Small intestine (tissue), 16 donors: Measurements from ENCODE around the gene MYL5. TPM values are rescaled to one million over a fixed set of nuclear protein-coding genes. Genes with fewer than 3 reads are reported as not detected.

ENCODE experiments used
- DNase-seq, 2 donors: peaks; one replicate each; pipeline versions ENCODE4 v3.0.0 to v3.0.0-alpha.2; 2013
- FAIRE-seq: peaks from 2 replicates; lab custom pipeline; 2012; peaks lifted over from hg19 to GRCh38; lab: Jason Lieb, UNC
- H3K27ac ChIP-seq, 3 donors: one replicate each; pipeline ENCODE4 v1.5.1; 2013; ENCODE audit warnings: low read length in 2 of 3, mild to moderate bottlenecking in 2 of 3, control low read depth in 1 of 3, inconsistent platforms in 1 of 3, low read depth in 1 of 3, moderate library complexity in 1 of 3
- H3K27me3 ChIP-seq, 3 donors: one replicate each; pipeline ENCODE4 v1.6.1; 2013; ENCODE audit warnings: low read length in 3 of 3, inconsistent platforms in 1 of 3; ENCODE audit not compliant: control insufficient read depth in 3 of 3, insufficient read depth in 3 of 3
- H3K36me3 ChIP-seq, 3 donors: one replicate each; pipeline ENCODE4 v1.6.1; 2013; ENCODE audit warnings: low read length in 3 of 3, inconsistent platforms in 1 of 3, low read depth in 1 of 3, mild to moderate bottlenecking in 1 of 3, moderate library complexity in 1 of 3; ENCODE audit not compliant: control insufficient read depth in 3 of 3, insufficient read depth in 2 of 3
- H3K4me1 ChIP-seq, 3 donors: one replicate each; pipeline ENCODE4 v1.6.1; 2013; ENCODE audit warnings: low read length in 2 of 3, inconsistent platforms in 1 of 3, low read depth in 1 of 3, mild to moderate bottlenecking in 1 of 3, moderate library complexity in 1 of 3; ENCODE audit not compliant: control insufficient read depth in 3 of 3, insufficient read depth in 2 of 3
- H3K4me3 ChIP-seq, 3 donors: one replicate each; pipeline ENCODE4 v1.5.1; 2013; ENCODE audit warnings: low read length in 3 of 3, control low read depth in 1 of 3, inconsistent platforms in 1 of 3, low read depth in 1 of 3, mild to moderate bottlenecking in 1 of 3, moderate library complexity in 1 of 3
- H3K9me3 ChIP-seq, 2 donors: one replicate each; pipeline ENCODE4 v1.6.1; 2013; ENCODE audit warnings: low read depth in 1 of 2, low read length in 1 of 2; ENCODE audit not compliant: control insufficient read depth in 2 of 2, insufficient read depth in 1 of 2
- WGBS, 3 donors: extraction: QIAGEN DNeasy Blood & Tissue Kit; methylation state at CpG; one replicate each; pipeline ENCODE4 v1.1.7; 2013; 5-methylcytosine and 5-hydroxymethylcytosine counted together
- long read RNA-seq, 10 donors: transcript quantifications; one replicate each; lab custom pipeline, GENCODE V29; 2026
- polyA plus RNA-seq, 4 donors: library from polyadenylated mRNA; stranded (reverse) in 3 of 4; unstranded in 1 of 4; fragments of 200-250 nt in 3 of 4; fragments of 120-200 nt in 1 of 4; gene quantifications; one replicate each; pipeline versions ENCODE4 v1.2.1 to v1.2.3, GENCODE V29; 2013
- donor health status: healthy with polysubstance abuse.
- donor health status: control.
- donor health status: control.
- donor health status: Bipolar disorder and iron deficiency.
- donor health status: healthy.

MYL5 gene, protein sequence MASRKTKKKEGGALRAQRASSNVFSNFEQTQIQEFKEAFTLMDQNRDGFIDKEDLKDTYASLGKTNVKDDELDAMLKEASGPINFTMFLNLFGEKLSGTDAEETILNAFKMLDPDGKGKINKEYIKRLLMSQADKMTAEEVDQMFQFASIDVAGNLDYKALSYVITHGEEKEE
- polyA plus RNA-seq: 100 to 1,000 TPM in 2 of 4 donors, 10 to 100 TPM in 2; 36.1 to 316 (median 159) TPM
- long read RNA-seq, donor 1: 0 reads
- long read RNA-seq, donor 2: 0 reads
- long read RNA-seq, donor 3, partial matches to known transcripts: 0 of 2 reads
- long read RNA-seq, donor 3, other reads (novel, unspliced or antisense): 0 of 2 reads
- long read RNA-seq, donor 4: 0 reads
- long read RNA-seq, donor 5, transcript MYL5-201 (7 exons, 666 nt): major isoform, 7 of 10 reads
- long read RNA-seq, donor 5, partial matches to known transcripts: 0 of 10 reads
- long read RNA-seq, donor 5, other reads (novel, unspliced or antisense): 0 of 10 reads
- long read RNA-seq, donor 6, partial matches to known transcripts: 0 of 6 reads
- long read RNA-seq, donor 6, other reads (novel, unspliced or antisense): 5 of 6 reads
- long read RNA-seq, donor 7: 0 reads
- long read RNA-seq, donor 8, transcript MYL5-201 (7 exons, 666 nt): major isoform, 12 of 12 reads
- long read RNA-seq, donor 8, partial matches to known transcripts: 0 of 12 reads
- long read RNA-seq, donor 8, other reads (novel, unspliced or antisense): 0 of 12 reads
- long read RNA-seq, donor 9, partial matches to known transcripts: 0 of 1 reads
- long read RNA-seq, donor 9, other reads (novel, unspliced or antisense): 0 of 1 reads
- long read RNA-seq, donor 10: 0 reads

DNA sequence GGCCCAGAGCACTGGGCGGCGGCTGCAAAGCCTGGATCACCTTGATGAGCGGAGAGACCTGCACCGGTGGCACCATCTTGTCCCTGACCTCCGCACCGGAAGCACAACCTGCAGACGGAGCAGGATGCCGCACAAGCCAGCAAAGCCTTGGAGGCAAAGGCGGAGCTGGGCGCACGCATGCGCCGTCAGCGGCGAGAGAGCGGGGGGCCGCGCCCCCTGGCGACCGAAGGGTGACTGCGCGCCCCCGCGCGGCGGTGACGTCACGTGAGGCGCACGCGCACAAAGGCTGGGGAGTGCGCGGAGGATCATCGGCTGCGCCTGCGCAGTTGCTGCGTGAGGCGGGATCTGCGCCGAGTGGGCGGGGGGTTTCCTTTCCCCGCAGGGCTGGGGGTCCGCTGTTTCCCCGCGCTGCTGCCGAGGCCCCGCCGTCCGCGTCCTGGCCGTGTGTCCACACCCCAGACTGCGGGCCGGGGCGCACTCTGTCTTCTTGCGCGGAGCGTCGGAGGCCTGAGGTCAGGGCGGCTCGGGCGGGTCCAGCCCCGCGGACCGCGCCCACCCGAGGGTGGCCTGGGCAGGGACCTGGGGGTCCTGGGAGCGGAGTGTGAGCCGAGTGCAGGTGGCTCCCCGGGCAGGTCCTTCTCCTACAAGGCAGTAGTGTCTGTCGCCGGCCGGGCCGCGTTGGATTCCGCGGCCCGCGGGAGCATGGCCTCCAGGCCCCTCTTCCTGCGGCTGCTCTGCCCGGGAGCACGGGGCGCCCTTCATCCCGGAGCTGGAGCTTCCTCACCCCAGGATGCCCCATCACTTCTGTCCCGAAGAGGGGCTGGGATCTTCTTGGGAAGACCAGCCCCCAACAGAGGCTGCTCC lies at the start of gene MYL5, which contains the start of gene ATP5ME:
Gene MYL5, plus strand, starts transcription at position 371 of the 864 bp plus-strand sequence. CDS start 3,485 bp downstream, outside the sequence.
Gene ATP5ME, minus strand, starts transcription at position 105 of the 864 bp plus-strand sequence. Its CDS starts 29 bp downstream, at position 76.
- Histone ChIP-seq H3K4me3 (peak within 1 kb of the TSS; percentile 71 to 83 (median 79)), H3K27me3 (no peaks in the 10 kb centered on the region), H3K36me3 (peaks cover 6 to 40% (median 9%) of the 10 kb centered on the region in 3 donors), H3K27ac (peak within 1 kb of the TSS; percentile 82 to 90 (median 89)), H3K9me3 (no peaks in the 10 kb centered on the region), H3K4me1 (peaks cover 2 to 28% (median 3%) of the 10 kb centered on the region in 3 donors)
- no peak for FAIRE-seq
- peak; percentile 97 to 99 for DNase-seq
- 0 to 1% (median 0%) methylated on average over 44 to 84 of the region's 84 CpGs for WGBS, 3 donors

DNA sequence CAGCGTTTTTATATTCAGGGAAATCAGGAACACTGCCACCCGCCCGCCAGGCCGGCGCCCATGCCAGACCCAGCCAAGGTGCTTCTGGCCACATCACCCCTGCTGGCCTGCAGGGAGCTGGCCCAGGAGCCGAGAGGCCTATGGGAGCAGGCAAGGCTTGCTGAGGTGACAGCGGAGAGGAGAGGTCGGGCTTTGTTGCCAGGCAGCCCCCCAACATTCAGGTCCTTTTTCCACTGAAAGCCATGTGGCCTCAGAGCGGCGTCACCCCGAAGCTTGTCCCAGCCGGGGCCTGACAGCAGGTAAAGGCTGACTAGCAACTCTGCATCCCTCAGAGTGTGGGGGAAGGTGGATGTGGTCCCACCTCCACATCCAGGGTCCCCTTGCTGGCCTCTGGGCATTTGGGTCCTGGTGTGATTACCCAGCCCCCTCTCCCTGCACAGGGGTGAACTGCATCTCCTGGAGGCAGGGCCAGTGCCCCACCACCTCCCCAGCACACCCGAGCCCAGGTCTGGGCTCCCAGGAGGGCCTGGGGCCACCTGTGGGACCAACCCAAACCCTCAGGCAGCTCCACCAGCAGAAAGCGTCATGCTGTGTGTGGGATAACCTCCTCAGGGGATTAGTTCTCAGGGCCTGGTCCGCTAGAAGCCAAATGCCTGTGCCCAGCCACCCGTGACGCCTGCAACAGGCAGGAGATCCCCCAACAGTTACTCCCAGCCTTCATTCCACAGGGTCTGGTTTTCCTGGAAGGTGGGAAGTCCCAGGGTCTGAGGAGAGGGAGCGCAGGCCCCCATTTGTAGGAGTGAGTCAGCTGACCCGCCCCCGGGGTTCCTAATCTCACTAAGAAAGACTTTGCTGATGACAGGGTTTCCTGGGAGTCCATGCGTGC lies 49.4 kb upstream of the MYL5 start, which contains the start of gene PDE6B:
Gene PDE6B, plus strand, starts transcription at position 869 of the 886 bp plus-strand sequence. CDS start 54 bp downstream, outside the sequence.
- H3K4me1 ChIP-seq: no peaks in the 10 kb centered on the region
- DNase-seq: no peak
- 76 to 80% (median 79%) methylated on average over 21 of the region's 21 CpGs for WGBS, 3 donors
- FAIRE-seq: no peak
- no peak within 1 kb of the TSS for H3K27ac ChIP-seq
- no peaks in the 10 kb centered on the region for H3K9me3 ChIP-seq
- H3K36me3 ChIP-seq: no peaks in the 10 kb centered on the region
- H3K4me3 ChIP-seq: no peak within 1 kb of the TSS
- H3K27me3 ChIP-seq: peaks cover 0 to 2% (median 0%) of the 10 kb centered on the region in 3 donors

DNA sequence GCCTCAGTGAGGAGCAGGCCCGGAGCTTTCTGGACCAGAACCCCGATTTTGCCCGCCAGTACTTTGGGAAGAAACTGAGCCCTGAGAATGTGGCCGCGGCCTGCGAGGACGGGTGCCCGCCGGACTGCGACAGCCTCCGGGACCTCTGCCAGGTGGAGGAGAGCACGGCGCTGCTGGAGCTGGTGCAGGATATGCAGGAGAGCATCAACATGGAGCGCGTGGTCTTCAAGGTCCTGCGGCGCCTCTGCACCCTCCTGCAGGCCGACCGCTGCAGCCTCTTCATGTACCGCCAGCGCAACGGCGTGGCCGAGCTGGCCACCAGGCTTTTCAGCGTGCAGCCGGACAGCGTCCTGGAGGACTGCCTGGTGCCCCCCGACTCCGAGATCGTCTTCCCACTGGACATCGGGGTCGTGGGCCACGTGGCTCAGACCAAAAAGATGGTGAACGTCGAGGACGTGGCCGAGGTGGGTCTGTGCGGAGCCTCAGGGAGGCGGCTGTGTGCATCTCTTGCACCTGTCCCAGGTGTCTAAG lies 48.6 kb upstream of the MYL5 start:
- DNase-seq (no peak), FAIRE-seq (no peak)
- H3K27me3 ChIP-seq: peaks cover 0 to 2% (median 0%) of the 10 kb centered on the region in 3 donors
- no peaks in the 10 kb centered on the region for H3K9me3 ChIP-seq
- no peaks in the 10 kb centered on the region for H3K4me1 ChIP-seq
- H3K4me3 ChIP-seq: no peak overlapping the region
- WGBS, 3 donors: 88 to 93% (median 89%) methylated on average over 37 to 39 of the region's 39 CpGs
- no peak overlapping the region for H3K27ac ChIP-seq
- H3K36me3 ChIP-seq: no peaks in the 10 kb centered on the region

DNA sequence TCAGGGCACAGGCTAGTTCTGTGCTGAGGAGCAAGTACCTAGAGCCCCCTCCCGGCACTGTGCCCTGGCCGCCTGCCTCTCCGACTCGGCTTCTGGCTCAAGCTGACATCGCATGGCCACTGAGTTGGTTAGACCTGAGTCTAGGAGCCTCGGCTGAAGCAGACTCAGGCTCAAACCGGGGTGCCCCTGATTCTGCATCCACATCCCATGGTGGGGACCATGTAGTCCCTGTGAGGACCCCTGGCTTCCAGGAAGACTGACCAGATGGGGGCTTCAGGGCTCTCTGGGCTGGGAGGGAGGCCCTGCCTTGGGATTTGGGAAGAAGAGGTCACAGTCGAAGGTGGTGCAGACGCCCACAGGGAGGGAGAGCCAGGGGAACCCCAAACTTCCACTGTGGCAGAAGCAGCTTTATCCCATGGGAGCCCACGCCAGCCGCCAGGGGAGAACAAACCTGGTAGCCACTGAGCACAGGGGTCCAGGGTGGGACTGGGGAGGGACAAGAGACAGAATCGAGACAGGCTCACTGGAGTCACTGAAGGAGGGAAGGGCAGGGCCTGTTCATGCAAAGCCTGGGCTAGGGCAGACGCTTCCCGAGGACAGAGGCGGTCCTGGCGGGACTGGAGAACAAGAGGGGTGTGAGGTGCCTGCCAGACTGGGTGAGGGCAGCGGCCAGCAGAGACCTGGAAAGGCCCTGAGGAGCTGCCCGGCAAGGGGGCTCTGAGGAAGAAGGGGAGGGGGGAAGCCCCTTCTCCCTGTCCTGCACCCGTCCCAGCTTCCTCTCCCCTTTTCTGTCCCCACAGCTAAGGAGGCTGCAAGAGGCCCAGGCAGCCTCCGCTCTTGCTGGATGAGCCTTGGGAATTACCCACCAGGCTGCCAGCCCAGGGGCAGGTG lies 47.9 kb upstream of the MYL5 start:
- H3K27me3 ChIP-seq: peaks cover 0 to 2% (median 0%) of the 10 kb centered on the region in 3 donors
- H3K27ac ChIP-seq: no peak overlapping the region
- H3K4me3 ChIP-seq: no peak overlapping the region
- FAIRE-seq (no peak), DNase-seq (no peak)
- WGBS, 3 donors: 72 to 79% (median 78%) methylated on average over 18 to 20 of the region's 20 CpGs
- no peaks in the 10 kb centered on the region for H3K4me1 ChIP-seq
- H3K9me3 ChIP-seq: no peaks in the 10 kb centered on the region
- no peaks in the 10 kb centered on the region for H3K36me3 ChIP-seq

DNA sequence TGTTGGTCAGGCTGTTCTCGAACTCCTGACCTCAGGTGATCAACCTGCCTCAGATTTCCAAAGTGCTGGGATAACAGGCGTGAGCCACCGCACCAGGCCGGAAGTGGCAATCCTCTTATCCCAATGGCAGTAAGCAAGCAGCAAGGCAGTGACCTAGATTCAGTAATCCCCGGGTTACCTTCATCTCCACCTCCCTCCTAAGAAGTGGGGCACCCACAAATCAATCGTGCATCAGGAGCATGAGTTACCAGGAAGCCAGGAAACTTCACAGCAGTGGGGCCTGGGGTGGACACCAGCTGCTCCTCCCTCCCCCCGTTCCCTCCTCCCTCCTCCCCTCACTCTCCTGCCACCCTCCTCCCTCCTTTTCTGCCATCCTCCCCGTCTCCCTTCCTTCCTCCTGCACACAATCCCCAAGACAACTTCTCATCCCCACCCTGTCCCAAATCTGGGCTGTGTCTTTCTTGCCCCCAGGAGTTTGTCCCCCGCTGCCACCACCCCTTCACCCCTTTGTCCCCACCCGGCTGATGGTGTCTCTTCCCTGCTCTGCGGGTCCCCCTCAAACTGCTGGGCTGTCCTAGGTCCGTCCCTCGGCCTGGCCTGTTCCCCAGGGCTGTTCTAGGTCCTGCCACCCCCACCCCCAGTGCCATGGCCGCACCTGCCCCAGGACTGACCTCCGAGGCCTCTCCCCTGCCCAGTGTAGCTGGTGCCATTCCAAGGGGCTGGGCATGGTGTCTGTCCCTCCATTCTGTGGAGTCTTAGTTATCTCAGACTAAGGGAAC lies 46.8 kb upstream of the MYL5 start:
- Histone ChIP-seq H3K4me1 (no peaks in the 10 kb centered on the region), H3K9me3 (peaks cover 0 to 10% of the 10 kb centered on the region in 2 donors), H3K36me3 (no peaks in the 10 kb centered on the region), H3K27me3 (peaks cover 0 to 2% (median 0%) of the 10 kb centered on the region in 3 donors), H3K27ac (no peak overlapping the region), H3K4me3 (no peak overlapping the region)
- no peak for FAIRE-seq
- 63 to 79% (median 78%) methylated on average over 14 of the region's 15 CpGs for WGBS, 3 donors
- no peak for DNase-seq

DNA sequence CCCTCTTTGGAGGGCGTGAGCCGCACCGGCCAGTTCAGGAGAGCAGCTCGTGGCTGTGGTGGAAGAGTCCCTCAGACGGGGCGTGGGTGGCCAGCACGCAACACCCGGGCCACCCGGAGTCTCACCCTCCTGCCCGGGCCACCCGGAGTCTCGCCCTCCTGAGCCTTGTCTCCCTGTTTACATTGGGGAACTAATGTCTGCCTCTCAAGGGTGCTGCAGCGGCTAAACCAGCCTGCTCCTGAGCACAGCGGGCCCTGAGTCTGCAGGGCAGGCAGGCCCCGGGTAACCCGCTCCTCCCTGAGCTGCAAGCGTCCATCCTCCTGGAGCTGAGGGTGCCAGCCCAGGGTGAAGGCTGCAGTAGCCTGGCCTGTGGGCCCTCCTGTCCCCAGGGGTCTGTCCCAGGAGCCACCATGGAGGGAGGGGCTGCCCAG lies 46.0 kb upstream of the MYL5 start:
- 90 to 94% (median 94%) methylated on average over 15 to 17 of the region's 17 CpGs for WGBS, 3 donors
- no peak for FAIRE-seq
- Histone ChIP-seq H3K9me3 (peaks cover 0 to 13% of the 10 kb centered on the region in 2 donors), H3K36me3 (no peaks in the 10 kb centered on the region), H3K27ac (no peak overlapping the region), H3K4me3 (no peak overlapping the region), H3K27me3 (peaks cover 0 to 2% (median 0%) of the 10 kb centered on the region in 3 donors), H3K4me1 (no peaks in the 10 kb centered on the region)
- no peak for DNase-seq
